ENCODE measurements around the gene RTN4RL1.

- TF ChIP-seq CTCF (conservative IDR thresholded peaks at IDR 0.05; ENCODE audit: low read length) (no peak), EZH2phosphoT487 (IDR thresholded peaks at IDR 0.05; ENCODE audit: borderline replicate concordance) (no peak)
Observed at GRCh38 chr17:1985093-1985492, 40.0 kb downstream of the RTN4RL1 start.

Data from Loucy (cell line).